Astrocyte of the cerebellum (primary cell): ENCODE results near the gene MMP13.
A peak's percentile ranks its signal among the peaks of the same experiment; 100 is the strongest.

ENCODE experiments used
- DNase-seq: peaks from one replicate; pipeline ENCODE4 v3.0.0-alpha.2; 2011; ENCODE audit warnings: low read depth
- H3K4me3 ChIP-seq: 2 replicates; pipeline ENCODE4 v1.5.1; 2011; ENCODE audit warnings: mild to moderate bottlenecking, low read depth, low read length, moderate library complexity
- CTCF ChIP-seq: IDR thresholded peaks from 2 replicates; pipeline ENCODE4 v1.5.1; 2012; ENCODE audit warnings: low read length, low read depth, moderate library complexity, mild to moderate bottlenecking; ENCODE audit errors: missing control alignments
- in situ Hi-C: cut with HindIII; loops from 2 replicates; pipeline ENCODE4 v1.10.0; 2017; ENCODE audit warnings: low sequenced_read_pairs

The MMP13 gene

GRCh38 chr11:102925988-102926387 lies 29.5 kb downstream of the MMP13 start:
- in situ Hi-C loops, result no loop called here
- DNase-seq, result no peak
- no peak overlapping the region for H3K4me3 ChIP-seq
- TF ChIP-seq CTCF, result no peak

- no peak for TF ChIP-seq CTCF
- peak; percentile 6 for DNase-seq
- in situ Hi-C loops, result loop anchor here (25.0 kb wide), 1 partner anchor 137 kb away; no protein-coding TSS in a partner anchor
- H3K4me3 ChIP-seq, result no peak overlapping the region
Measured at GRCh38 chr11:102924851-102925380, 30.6 kb downstream of the MMP13 start.

GRCh38 chr11:102921587-102922220 lies 33.8 kb downstream of the MMP13 start:
- H3K4me3 ChIP-seq, result no peak overlapping the region
- in situ Hi-C loops, result loop anchor here (25.0 kb wide), 1 partner anchor 141 kb away; no protein-coding TSS in a partner anchor
- DNase-seq, result no peak
- no peak for TF ChIP-seq CTCF

GRCh38 chr11:102920118-102920684 lies 35.3 kb downstream of the MMP13 start:
- in situ Hi-C loops, result loop anchor here (25.0 kb wide), 1 partner anchor 142 kb away; no protein-coding TSS in a partner anchor
- H3K4me3 ChIP-seq, result no peak overlapping the region
- TF ChIP-seq CTCF, result no peak
- no peak for DNase-seq

- in situ Hi-C loops, result loop anchor here (25.0 kb wide), 1 partner anchor 147 kb away; no protein-coding TSS in a partner anchor
- DNase-seq, result no peak
- H3K4me3 ChIP-seq, result no peak overlapping the region
- TF ChIP-seq CTCF, result no peak
Measured at GRCh38 chr11:102915044-102915375, 40.5 kb downstream of the MMP13 start.

- peak; percentile 85 for TF ChIP-seq CTCF
- peak; percentile 36 for DNase-seq
- in situ Hi-C loops, result loop anchor here (25.0 kb wide), 1 partner anchor 148 kb away; no protein-coding TSS in a partner anchor
Measured at GRCh38 chr11:102914238-102915043, 41.1 kb downstream of the MMP13 start.

More at GRCh38 chr11:102914238-102915043, 41.1 kb downstream of the MMP13 start:
- no peak overlapping the region for H3K4me3 ChIP-seq
